Vagina (tissue), 2 donors: ENCODE data around the gene TRIM39. TPM values are rescaled to one million over a fixed set of nuclear protein-coding genes. Genes with fewer than 3 reads are reported as not detected.

ENCODE experiments used
- DNase-seq, 2 donors: peaks; one replicate each; pipeline ENCODE4 v3.0.0-alpha.2; 2017; ENCODE audit errors: extremely low spot score in 2 of 2
- H3K27ac ChIP-seq: fragments of 200-600 bp; sonication (generic); one replicate; pipeline ENCODE4 v1.5.1; 2019
- H3K27me3 ChIP-seq: fragments of 200-600 bp; sonication (generic); one replicate; pipeline ENCODE4 v1.5.1; 2019
- H3K36me3 ChIP-seq, 2 donors: fragments of 200-600 bp; sonication (generic); one replicate each; pipeline ENCODE4 v1.5.1; 2017 to 2019
- H3K4me1 ChIP-seq: fragments of 200-600 bp; sonication (generic); one replicate; pipeline ENCODE4 v1.5.1; 2019
- H3K4me3 ChIP-seq, 2 donors: fragments of 200-600 bp; sonication (generic); 1 replicate in 1 of 2; 2 replicates in 1 of 2; pipeline ENCODE4 v1.5.1; 2016 to 2019
- H3K9me3 ChIP-seq: fragments of 200-600 bp; sonication (generic); one replicate; pipeline ENCODE4 v1.5.1; 2019
- CTCF ChIP-seq, 3 experiments: fragments of 450-650 bp in 2 of 3; fragments of 200-600 bp in 1 of 3; sonication (generic) in 1 of 3; IDR thresholded peaks; one replicate each; pipeline ENCODE4 v1.5.1; 2017 to 2019; ENCODE audit warnings: antibody characterized with exemption in 3 of 3, mild to moderate bottlenecking in 2 of 3, moderate library complexity in 2 of 3
- POLR2A ChIP-seq, 2 donors: fragments of 450-650 bp; IDR thresholded peaks; one replicate each; pipeline ENCODE4 v1.6.1; 2017; ENCODE audit warnings: antibody characterized with exemption in 2 of 2, mild to moderate bottlenecking in 2 of 2, moderate library complexity in 2 of 2
- POLR2AphosphoS5 ChIP-seq, 2 donors: sonication (generic); formaldehyde crosslinking; IDR thresholded peaks; one replicate each; pipeline ENCODE4 v1.9.0; 2017; ENCODE audit warnings: antibody characterized with exemption in 2 of 2, mild to moderate bottlenecking in 2 of 2, low read depth in 1 of 2; ENCODE audit not compliant: insufficient read depth in 1 of 2
- intact Hi-C: fragments of 100-400 bp; cut with DNase I; formaldehyde crosslinking; loops from one replicate; pipeline ENCODE4 v1.15.1; 2023
- total RNA-seq: library from RNA; depleted of rRNA; stranded (reverse); fragments of >200 nt; gene quantifications from one replicate; pipeline ENCODE4 v1.2.3, GENCODE V29; 2016

Gene TRIM39
- total RNA-seq, 1 donor from 2014 or later, result 10.1 TPM

GRCh38 chr6:30312676-30313321, 13.9 kb upstream of the TRIM39 start:
- intact Hi-C loops, result no loop called here
- no peaks in the 10 kb centered on the region for H3K4me1 ChIP-seq
- no peak for TF ChIP-seq POLR2AphosphoS5 (IDR thresholded peaks at IDR 0.05; ENCODE audit: insufficient read depth in 1 of 2, low read depth in 1 of 2)
- H3K27ac ChIP-seq, result no peak overlapping the region
- no peaks in the 10 kb centered on the region for H3K27me3 ChIP-seq
- H3K36me3 ChIP-seq, result peaks cover 0 to 7% of the 10 kb centered on the region in 2 donors
- no peak for DNase-seq
- no peaks in the 10 kb centered on the region for H3K9me3 ChIP-seq
- no peak overlapping the region for H3K4me3 ChIP-seq

GRCh38 chr6:30315156-30315555, 11.6 kb upstream of the TRIM39 start:
- Histone ChIP-seq H3K27ac (no peak overlapping the region), H3K4me1 (peaks cover 17% of the 10 kb centered on the region), H3K4me3 (no peak overlapping the region), H3K27me3 (no peaks in the 10 kb centered on the region), H3K9me3 (no peaks in the 10 kb centered on the region), H3K36me3 (peaks cover 0 to 7% of the 10 kb centered on the region in 2 donors)
- DNase-seq, result no peak
- TF ChIP-seq POLR2AphosphoS5 (IDR thresholded peaks at IDR 0.05; ENCODE audit: insufficient read depth in 1 of 2, low read depth in 1 of 2), result no peak
- TF ChIP-seq CTCF (IDR thresholded peaks at IDR 0.05), result no peak
- TF ChIP-seq POLR2A (IDR thresholded peaks at IDR 0.05), result no peak
- intact Hi-C loops, result no loop called here

GRCh38 chr6:30317913-30318589, 8.7 kb upstream of the TRIM39 start:
- TF ChIP-seq POLR2AphosphoS5 (IDR thresholded peaks at IDR 0.05; ENCODE audit: insufficient read depth in 1 of 2, low read depth in 1 of 2) (no peak), CTCF (IDR thresholded peaks at IDR 0.05) (no peak), POLR2A (IDR thresholded peaks at IDR 0.05) (no peak)
- Histone ChIP-seq H3K27ac (no peak overlapping the region), H3K4me1 (peaks cover 34% of the 10 kb centered on the region), H3K36me3 (peaks cover 0 to 7% of the 10 kb centered on the region in 2 donors), H3K27me3 (no peaks in the 10 kb centered on the region), H3K4me3 (no peak overlapping the region), H3K9me3 (no peaks in the 10 kb centered on the region)
- no peak for DNase-seq
- intact Hi-C loops, result no loop called here

GRCh38 chr6:30319146-30319835, 7.4 kb upstream of the TRIM39 start:
- Histone ChIP-seq H3K9me3 (no peaks in the 10 kb centered on the region), H3K4me3 (no peak overlapping the region), H3K4me1 (peaks cover 45% of the 10 kb centered on the region), H3K36me3 (no peaks in the 10 kb centered on the region), H3K27me3 (no peaks in the 10 kb centered on the region), H3K27ac (no peak overlapping the region)
- no peak for TF ChIP-seq CTCF (IDR thresholded peaks at IDR 0.05)
- no peak for TF ChIP-seq POLR2A (IDR thresholded peaks at IDR 0.05)
- TF ChIP-seq POLR2AphosphoS5 (IDR thresholded peaks at IDR 0.05; ENCODE audit: insufficient read depth in 1 of 2, low read depth in 1 of 2), result no peak
- DNase-seq, result no peak
- intact Hi-C loops, result no loop called here

GRCh38 chr6:30321692-30322388, 4.9 kb upstream of the TRIM39 start:
- no peak overlapping the region for H3K27ac ChIP-seq
- no peaks in the 10 kb centered on the region for H3K9me3 ChIP-seq
- intact Hi-C loops, result no loop called here
- H3K4me3 ChIP-seq, result no peak overlapping the region
- no peaks in the 10 kb centered on the region for H3K36me3 ChIP-seq
- TF ChIP-seq POLR2AphosphoS5 (IDR thresholded peaks at IDR 0.05; ENCODE audit: insufficient read depth in 1 of 2, low read depth in 1 of 2) (no peak), POLR2A (IDR thresholded peaks at IDR 0.05) (no peak), CTCF (IDR thresholded peaks at IDR 0.05) (no peak)
- H3K4me1 ChIP-seq, result peaks cover 59% of the 10 kb centered on the region
- H3K27me3 ChIP-seq, result no peaks in the 10 kb centered on the region
- DNase-seq, result no peak
